GM15510 (cell line): Measurements from ENCODE around the gene IL1RAP.

Experiments
- POLR2A ChIP-seq: IDR thresholded peaks from 3 replicates; pipeline ENCODE4 v1.6.1; 2011; ENCODE audit warnings: borderline replicate concordance; ENCODE audit not compliant: insufficient read length; ENCODE audit errors: extremely low read depth

IL1RAP gene

GRCh38 chr3:190531406-190531805 is 17.5 kb downstream of the IL1RAP start:
- no peak for TF ChIP-seq POLR2A

DNA sequence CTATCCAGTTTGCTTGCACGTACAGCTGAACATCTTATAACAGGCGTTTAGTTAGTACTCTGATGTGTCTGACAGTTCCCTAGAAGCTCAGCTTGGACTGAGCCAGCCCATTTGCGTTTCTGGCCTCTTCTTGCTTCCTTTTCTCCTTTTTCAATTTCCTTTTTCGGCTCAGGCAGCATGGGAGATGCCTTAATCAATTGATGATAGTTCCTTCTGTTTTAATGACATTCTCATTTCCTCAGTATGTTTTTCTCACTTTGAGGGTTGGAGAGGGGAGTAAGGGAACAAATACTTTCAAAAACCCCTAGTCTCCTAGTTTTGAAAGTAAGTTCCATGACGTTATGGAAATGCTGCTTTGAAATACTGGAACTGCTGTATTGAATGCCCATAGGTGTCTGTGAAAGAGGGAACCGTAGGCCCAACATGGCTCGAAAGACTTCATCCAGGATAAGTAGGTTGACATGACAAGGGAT is 18.9 kb downstream of the IL1RAP start:
- no peak for TF ChIP-seq POLR2A

DNA sequence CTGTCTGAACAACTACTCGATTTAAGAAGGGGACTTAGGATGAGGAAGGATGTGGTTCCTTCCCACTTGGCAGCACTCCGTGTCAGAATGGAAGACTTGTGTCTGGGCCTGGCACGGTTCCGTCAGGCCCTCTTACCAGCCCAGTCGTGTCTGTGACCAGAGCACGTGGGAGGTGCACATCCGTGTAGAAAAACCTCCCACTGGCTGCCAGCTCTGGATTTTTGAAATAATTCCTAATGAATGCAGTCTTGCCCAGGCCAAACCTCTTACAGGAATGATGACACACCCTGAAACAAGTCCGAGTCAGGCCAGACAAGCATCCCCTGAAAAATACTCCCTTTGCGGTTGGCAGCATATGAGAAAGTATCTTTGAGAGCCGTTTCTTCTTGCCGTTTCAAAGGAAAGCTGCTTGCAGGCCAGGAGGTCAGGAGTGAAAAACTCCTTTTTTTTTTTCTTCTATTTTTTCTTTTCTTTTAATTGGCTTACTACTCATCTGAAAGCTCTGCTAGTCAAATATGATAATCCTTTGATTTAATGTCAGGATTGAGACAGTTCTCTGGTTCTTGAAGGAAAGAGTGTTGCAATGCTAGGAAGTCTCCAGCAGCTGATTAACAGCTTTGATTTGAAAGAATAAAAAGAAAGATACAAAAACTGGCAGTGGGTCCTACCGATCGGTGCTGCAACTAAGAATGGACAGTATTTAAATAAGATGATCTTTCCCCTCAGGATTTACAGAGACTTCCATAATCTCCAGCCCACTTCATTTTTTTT is 19.8 kb downstream of the IL1RAP start:
- TF ChIP-seq POLR2A = no peak

DNA sequence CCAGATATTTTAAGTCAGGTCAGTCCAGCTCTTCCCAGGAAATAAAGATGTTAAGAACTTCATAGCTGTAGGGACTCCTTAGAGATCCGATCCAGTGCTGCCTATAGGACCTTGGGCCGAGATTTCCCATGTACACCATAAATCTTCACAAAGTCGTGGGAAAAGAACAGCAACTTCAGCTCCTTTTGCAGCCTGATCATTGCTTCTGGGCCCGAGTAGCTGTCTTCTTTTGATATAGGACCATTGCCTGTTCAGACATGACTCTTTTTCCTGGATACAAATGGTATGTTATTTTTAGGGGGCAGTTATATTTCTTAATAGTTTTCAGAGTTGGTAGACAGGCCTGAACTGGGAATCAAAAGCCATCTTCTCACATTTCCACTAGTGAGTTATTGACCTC is 20.5 kb downstream of the IL1RAP start:
- TF ChIP-seq POLR2A = no peak

DNA sequence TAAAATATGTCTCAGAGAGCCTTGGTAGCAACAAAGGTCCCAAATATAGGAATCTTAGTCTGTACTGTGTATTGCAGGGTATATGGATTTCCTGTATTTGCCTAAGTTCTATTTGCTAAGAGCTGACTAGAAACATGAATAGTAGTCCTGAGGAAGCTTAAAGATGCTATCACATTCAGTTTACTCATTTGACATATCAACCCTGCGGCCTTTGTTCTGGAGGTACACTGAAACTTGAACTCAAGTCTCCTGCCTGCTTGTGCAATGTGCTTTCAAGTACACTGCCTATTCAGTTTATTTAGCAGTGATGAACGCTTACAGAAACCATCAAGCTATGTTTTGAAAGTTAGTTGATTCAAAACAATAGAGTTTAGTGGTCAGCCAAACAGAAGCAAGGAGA is 21.1 kb downstream of the IL1RAP start:
- TF ChIP-seq POLR2A = no peak

GRCh38 chr3:190537146-190537545 is 23.3 kb downstream of the IL1RAP start:
- TF ChIP-seq POLR2A = no peak

- TF ChIP-seq POLR2A = no peak
These were observed 24.4 kb downstream of the IL1RAP start for GRCh38 chr3:190538288-190538687.

GRCh38 chr3:190539526-190539925 is 25.6 kb downstream of the IL1RAP start:
- TF ChIP-seq POLR2A = no peak

- TF ChIP-seq POLR2A = no peak
These were observed 27.1 kb downstream of the IL1RAP start for GRCh38 chr3:190541008-190541407.

- no peak for TF ChIP-seq POLR2A
These were observed 27.7 kb downstream of the IL1RAP start for GRCh38 chr3:190541560-190541959.

GRCh38 chr3:190542846-190543245 is 29.0 kb downstream of the IL1RAP start:
- no peak for TF ChIP-seq POLR2A

DNA sequence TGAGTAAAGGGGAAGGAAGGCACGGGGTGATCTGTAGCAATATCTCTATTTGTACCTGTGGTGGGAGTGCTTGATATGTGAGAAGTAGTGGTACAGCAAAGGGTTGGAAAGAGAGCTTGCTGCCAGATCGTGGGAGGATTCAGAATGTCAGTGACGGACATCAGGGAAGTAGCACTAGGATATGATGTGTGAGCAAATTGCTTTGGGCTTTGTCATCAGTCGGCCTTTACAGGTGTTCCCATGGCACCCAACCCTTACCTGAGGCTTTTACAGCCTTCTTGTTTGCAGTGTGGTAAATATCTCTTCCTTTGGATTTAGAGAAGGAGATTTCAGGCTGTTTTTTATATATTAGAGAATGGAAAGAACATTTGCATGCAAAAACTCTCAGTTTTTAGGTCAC is 29.8 kb downstream of the IL1RAP start:
- no peak for TF ChIP-seq POLR2A

DNA sequence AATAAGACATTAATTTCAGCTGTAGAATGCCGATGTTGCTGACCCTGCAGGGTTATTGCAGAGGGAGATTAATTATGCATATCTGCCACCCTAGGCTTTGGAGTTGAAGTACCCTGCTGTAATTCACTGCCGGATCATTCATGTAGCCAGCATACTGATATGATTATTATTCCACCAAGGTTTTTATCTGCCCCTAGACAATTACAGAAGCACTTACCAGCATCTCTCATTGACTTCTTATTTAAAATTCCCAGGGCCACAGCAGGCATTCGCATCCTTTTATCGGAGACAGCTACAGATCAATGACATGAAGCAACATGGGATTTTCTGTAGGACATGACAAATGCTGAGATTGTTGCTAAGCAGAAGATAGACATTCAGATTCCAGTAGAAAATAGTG is 31.3 kb downstream of the IL1RAP start:
- TF ChIP-seq POLR2A = no peak

- TF ChIP-seq POLR2A = no peak
These were observed 33.1 kb downstream of the IL1RAP start for GRCh38 chr3:190546881-190547510.

DNA sequence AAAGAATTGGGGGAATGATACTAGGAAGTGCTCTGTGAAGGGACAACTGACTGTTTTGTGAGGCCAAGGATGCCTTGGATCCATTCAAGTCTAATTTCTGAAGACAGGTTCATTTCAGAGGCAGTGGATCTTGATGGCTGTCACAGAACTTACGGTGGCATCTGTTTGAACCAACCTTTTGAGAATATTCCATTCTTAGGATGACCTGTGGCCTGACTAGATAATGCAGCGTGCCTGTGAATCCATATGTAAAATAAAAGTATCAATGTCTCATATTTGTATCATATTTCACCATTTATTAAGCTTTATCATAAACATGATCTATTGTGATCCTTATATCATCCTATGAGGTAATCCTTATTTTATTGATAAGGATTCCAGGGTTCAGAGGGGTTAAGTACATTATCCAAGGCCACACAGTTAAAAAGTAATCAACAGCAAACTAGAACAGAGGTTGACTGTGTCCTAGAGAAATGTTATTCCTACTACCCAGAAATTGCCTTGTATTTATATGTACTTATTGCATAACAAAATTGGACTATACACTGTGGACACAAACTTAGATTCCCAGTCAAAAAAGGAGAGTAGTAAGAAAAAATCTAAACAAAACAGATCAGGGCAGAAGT is 34.3 kb downstream of the IL1RAP start:
- no peak for TF ChIP-seq POLR2A

DNA sequence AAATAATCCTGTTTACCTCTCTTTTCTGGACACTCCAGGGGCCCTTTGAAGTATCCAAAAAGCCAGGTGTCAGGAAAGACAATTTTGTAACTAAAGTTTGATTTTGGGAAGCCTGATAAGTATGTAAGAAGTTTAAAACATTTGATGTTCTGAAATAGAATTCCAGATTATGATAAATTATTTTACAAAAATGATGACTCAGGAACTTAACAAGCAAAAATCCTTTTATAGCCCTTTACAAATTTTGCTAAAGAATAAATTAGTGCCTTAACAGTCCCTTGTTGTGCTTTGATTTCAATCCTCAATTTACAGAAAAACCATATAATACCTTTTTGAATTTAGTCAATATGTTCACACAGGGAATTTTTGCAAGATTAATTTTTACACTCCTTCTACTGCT is 38.1 kb downstream of the IL1RAP start:
- no peak for TF ChIP-seq POLR2A
